Cardiac muscle cell (in vitro differentiated cells and primary cell): Measurements from ENCODE around the gene PTPRK. TPM values are rescaled to one million over a fixed set of nuclear protein-coding genes. Genes with fewer than 3 reads are reported as not detected.

Experiments used
- DNase-seq, 2 donors: peaks; one replicate each; pipeline versions ENCODE4 v3.0.0 to v3.0.0-alpha.2; 2010 to 2017; ENCODE audit warnings: low read depth in 1 of 2, low spot score in 1 of 2
- H3K27ac ChIP-seq: fragments of 200-600 bp; sonication (generic); 2 replicates; pipeline ENCODE4 v1.5.1; 2016
- H3K27me3 ChIP-seq: fragments of 200-600 bp; sonication (generic); 2 replicates; pipeline ENCODE4 v1.6.0; 2016; ENCODE audit warnings: control low read depth
- H3K36me3 ChIP-seq: fragments of 200-600 bp; sonication (generic); 2 replicates; pipeline ENCODE4 v1.5.1; 2016; ENCODE audit warnings: control low read depth
- H3K4me1 ChIP-seq: fragments of 200-600 bp; sonication (generic); 2 replicates; pipeline ENCODE4 v1.8.1; 2017; ENCODE audit warnings: low read depth, mild to moderate bottlenecking, mixed run types
- H3K4me3 ChIP-seq: fragments of 200-600 bp; sonication (generic); 2 replicates; pipeline ENCODE4 v1.5.1; 2016; ENCODE audit warnings: mild to moderate bottlenecking
- H3K9me3 ChIP-seq: fragments of 200-600 bp; sonication (generic); 2 replicates; pipeline ENCODE4 v1.5.1; 2017; ENCODE audit warnings: low read depth, mild to moderate bottlenecking, control low read depth
- polyA plus RNA-seq: library from polyadenylated mRNA; unstranded; fragments of >200 nt; fragmentation: Nextera tagmentation; extraction: Ambion mirVana; gene quantifications from 2 replicates; pipeline ENCODE4 v1.2.1, GENCODE V29; 2016
- total RNA-seq: library from RNA; depleted of rRNA; stranded (reverse); fragments of >200 nt; gene quantifications from 2 replicates; pipeline ENCODE4 v1.2.3, GENCODE V29; 2016
- TF ChIP-seq, protein P1 (sequence below): IDR thresholded peaks from 2 replicates; pipeline ENCODE4 v1.5.1; 2012; ENCODE audit warnings: low read depth, mild to moderate bottlenecking, low read length

Gene PTPRK
- total and polyA plus RNA-seq, 2 experiments from 2014 or later = 48.3 to 73.1 TPM

DNA sequence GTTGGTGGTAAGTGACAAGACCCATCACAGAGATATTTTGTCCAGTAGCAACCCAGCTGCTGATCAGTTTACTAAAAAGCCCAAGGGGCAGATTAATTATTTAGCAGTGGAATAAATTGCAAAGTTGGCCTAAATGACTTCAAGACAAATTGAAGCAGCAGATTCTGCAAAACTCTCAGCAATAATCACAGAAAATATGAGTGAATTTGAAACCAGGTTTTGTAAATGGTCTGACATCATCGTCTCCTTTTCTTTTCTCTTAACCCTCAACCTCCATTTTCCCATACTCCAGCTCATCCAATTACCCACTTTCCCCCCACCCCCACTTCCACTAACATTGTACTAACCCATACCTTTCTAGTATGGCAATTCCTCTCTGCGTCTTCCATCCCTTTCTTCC lies 11.3 kb upstream of the PTPRK start:
- H3K4me1 ChIP-seq = no peaks in the 10 kb centered on the region
- no peaks in the 10 kb centered on the region for H3K27me3 ChIP-seq
- no peak for DNase-seq
- no peak overlapping the region for H3K27ac ChIP-seq
- TF ChIP-seq, protein P1, sequence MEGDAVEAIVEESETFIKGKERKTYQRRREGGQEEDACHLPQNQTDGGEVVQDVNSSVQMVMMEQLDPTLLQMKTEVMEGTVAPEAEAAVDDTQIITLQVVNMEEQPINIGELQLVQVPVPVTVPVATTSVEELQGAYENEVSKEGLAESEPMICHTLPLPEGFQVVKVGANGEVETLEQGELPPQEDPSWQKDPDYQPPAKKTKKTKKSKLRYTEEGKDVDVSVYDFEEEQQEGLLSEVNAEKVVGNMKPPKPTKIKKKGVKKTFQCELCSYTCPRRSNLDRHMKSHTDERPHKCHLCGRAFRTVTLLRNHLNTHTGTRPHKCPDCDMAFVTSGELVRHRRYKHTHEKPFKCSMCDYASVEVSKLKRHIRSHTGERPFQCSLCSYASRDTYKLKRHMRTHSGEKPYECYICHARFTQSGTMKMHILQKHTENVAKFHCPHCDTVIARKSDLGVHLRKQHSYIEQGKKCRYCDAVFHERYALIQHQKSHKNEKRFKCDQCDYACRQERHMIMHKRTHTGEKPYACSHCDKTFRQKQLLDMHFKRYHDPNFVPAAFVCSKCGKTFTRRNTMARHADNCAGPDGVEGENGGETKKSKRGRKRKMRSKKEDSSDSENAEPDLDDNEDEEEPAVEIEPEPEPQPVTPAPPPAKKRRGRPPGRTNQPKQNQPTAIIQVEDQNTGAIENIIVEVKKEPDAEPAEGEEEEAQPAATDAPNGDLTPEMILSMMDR = no peak
- no peak overlapping the region for H3K4me3 ChIP-seq
- H3K9me3 ChIP-seq = no peaks in the 10 kb centered on the region
- H3K36me3 ChIP-seq = no peaks in the 10 kb centered on the region

DNA sequence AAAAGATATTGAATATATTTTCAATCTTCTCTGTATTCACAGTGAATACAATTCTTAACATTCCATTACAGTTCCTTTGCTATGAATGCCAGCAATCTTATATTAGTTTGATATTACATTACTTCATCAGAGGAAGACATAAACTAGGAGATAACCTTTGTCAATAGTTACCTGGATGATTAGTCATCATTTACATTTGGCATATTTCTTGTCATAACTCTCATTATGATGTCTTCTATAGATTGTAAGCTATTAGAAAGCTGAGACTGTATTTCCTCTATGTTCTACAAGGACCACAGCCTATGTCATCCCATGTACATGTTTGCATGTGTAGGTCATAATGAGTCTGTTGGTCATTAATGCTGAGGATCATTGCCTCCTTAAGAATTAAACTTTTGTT lies 7.8 kb upstream of the PTPRK start:
- Histone ChIP-seq H3K4me3 (no peak overlapping the region), H3K27me3 (no peaks in the 10 kb centered on the region), H3K4me1 (peaks cover 6% of the 10 kb centered on the region), H3K27ac (no peak overlapping the region), H3K36me3 (no peaks in the 10 kb centered on the region), H3K9me3 (no peaks in the 10 kb centered on the region)
- no peak for DNase-seq
- TF ChIP-seq, protein P1 = no peak

DNA sequence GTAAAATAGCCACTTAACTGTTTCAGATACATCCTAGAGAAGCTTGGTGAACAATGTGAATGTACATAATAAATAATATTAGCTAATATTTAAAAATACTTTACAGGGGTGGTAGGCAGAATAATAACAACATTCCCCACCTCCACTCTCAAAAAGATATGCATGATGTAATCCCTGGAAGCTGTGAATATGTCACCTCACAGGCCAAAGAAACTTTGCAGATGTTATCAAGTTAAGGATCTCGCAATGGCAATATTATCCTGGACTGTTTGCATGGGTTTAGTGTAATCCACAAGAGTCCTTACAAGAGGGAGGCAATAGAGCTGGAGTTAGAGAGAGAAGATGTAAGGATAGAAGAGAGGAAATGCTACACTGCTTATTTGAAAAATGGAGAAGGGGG lies 7.0 kb upstream of the PTPRK start:
- DNase-seq = no peak
- Histone ChIP-seq H3K36me3 (no peaks in the 10 kb centered on the region), H3K4me1 (peaks cover 6% of the 10 kb centered on the region), H3K9me3 (no peaks in the 10 kb centered on the region), H3K27me3 (no peaks in the 10 kb centered on the region), H3K27ac (no peak overlapping the region), H3K4me3 (no peak overlapping the region)
- TF ChIP-seq, protein P1 = no peak

DNA sequence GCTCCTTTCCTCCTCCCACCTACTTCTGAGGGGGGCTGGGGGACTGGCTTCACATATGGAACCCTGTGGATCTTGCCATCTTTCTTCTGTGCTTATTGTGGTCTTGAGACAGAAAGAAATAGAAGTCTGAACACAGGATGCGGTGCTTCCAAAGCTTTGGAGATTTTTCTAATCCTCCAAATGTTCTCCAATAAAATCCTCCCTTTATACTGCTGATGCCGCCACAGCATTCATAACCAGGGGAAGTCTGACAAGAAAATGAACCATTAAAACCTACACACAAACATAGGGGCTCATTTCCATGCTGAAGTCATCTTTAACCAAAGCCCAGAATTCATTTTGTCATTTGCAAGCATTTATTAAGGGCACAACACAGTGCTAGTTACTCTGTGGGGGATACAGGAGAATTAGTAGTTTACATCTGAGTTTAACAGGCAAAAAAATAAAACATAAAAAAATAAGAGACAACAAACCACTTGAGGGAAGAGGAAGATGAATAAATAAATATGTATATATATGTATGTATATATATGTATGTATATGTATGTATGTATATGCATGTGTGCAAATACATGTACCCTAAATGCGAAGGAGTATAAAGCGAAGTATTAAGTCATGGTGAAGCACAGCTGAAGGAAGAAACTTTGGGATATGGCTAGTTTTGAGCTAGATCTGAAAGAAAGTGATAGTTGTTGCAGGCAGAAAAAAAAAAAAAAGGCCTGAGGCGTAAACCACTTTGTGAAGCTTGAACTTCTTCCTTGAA lies 5.9 kb upstream of the PTPRK start:
- Histone ChIP-seq H3K27ac (no peak overlapping the region), H3K4me1 (peaks cover 13% of the 10 kb centered on the region), H3K36me3 (no peaks in the 10 kb centered on the region), H3K4me3 (no peak overlapping the region), H3K9me3 (no peaks in the 10 kb centered on the region), H3K27me3 (no peaks in the 10 kb centered on the region)
- no peak for DNase-seq
- TF ChIP-seq, protein P1 = no peak

DNA sequence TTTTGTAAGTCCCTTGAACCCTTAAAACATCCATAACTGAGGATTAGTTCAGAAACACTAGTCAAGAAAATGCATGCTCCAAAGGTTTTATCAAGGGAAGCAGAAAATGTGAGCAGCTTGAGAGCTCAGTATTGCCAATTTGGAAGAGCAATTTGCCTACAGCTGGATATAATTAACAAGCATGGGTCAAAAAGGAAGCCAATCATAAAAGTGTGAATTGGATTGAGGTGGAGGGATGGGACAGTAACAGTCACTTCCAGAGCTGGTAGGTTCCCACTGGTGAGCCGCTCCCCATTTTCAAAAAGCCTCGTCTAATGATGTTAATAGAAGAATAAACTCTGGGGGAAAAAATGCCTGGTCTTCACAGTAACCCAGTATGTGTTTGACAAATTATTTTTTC lies 5.0 kb upstream of the PTPRK start:
- TF ChIP-seq, protein P1 = no peak
- H3K9me3 ChIP-seq = no peaks in the 10 kb centered on the region
- H3K4me1 ChIP-seq = peaks cover 13% of the 10 kb centered on the region
- no peaks in the 10 kb centered on the region for H3K27me3 ChIP-seq
- H3K36me3 ChIP-seq = no peaks in the 10 kb centered on the region
- DNase-seq = no peak
- no peak overlapping the region for H3K4me3 ChIP-seq
- H3K27ac ChIP-seq = no peak overlapping the region
